T-helper 2 cell treated with Interferon-gamma antibody and Interleukin-4, amounts not matched to agents 5 μg/mL and 100 μg/mL, for 36 hours (primary cell): ENCODE data around the gene PARP8.
"Not testable (repeated sequence)": the region's sequence is repeated elsewhere in the genome, so short reads cannot be mapped to it uniquely, and the experiment has no call there.

ENCODE experiments used
- DNase-seq: peaks from one replicate; pipeline ENCODE4 v3.0.0; 2021; ENCODE audit warnings: low spot score
- H3K27ac Mint-ChIP-seq: one replicate; pipeline ENCODE4 v1.8.0; 2021; ENCODE audit warnings: mild to moderate bottlenecking, mixed read lengths
- H3K27me3 Mint-ChIP-seq: one replicate; pipeline ENCODE4 v1.8.0; 2021; ENCODE audit warnings: low read depth, mixed read lengths
- H3K36me3 Mint-ChIP-seq: one replicate; pipeline ENCODE4 v1.8.0; 2021; ENCODE audit warnings: low read depth, mixed read lengths
- H3K4me1 Mint-ChIP-seq: one replicate; pipeline ENCODE4 v1.8.0; 2021; ENCODE audit warnings: low read depth, mixed read lengths
- H3K4me3 Mint-ChIP-seq: one replicate; pipeline ENCODE4 v1.8.0; 2022; ENCODE audit warnings: mild to moderate bottlenecking, moderate library complexity, mixed read lengths
- H3K9me3 Mint-ChIP-seq: one replicate; pipeline ENCODE4 v1.8.0; 2021; ENCODE audit warnings: mixed read lengths

Gene PARP8

DNA sequence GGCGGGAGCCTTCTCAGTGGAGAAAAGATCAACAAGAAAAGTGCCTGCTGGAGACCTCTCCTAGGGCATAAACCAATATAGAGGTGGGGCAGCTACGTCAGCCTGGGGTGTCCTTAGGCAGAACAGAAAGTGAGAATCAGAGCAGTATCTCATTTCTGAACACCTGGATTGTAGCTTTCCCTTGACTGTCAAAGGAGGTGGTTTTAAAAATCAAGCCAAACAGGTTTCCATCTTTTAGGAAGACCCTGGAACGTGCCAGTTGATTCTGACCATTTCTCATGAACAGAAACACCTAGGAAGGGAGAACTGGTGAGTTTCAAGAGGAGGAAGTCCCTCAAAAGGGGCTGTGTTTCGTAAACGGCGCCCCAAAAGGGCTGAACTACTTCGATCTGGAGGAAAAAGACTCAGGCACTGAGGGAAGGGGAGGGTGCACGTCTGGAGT lies 655 bp upstream of the PARP8 start:
- Mint-ChIP-seq H3K4me3 (peak overlapping the region; percentile 92), H3K27ac (peak overlapping the region; percentile 94), H3K4me1 (peaks cover 37% of the 10 kb centered on the region), H3K36me3 (peaks cover 12% of the 10 kb centered on the region)
- H3K9me3 Mint-ChIP-seq, H3K27me3 Mint-ChIP-seq: not testable (repeated sequence)
- DNase-seq, result peak; percentile 18

DNA sequence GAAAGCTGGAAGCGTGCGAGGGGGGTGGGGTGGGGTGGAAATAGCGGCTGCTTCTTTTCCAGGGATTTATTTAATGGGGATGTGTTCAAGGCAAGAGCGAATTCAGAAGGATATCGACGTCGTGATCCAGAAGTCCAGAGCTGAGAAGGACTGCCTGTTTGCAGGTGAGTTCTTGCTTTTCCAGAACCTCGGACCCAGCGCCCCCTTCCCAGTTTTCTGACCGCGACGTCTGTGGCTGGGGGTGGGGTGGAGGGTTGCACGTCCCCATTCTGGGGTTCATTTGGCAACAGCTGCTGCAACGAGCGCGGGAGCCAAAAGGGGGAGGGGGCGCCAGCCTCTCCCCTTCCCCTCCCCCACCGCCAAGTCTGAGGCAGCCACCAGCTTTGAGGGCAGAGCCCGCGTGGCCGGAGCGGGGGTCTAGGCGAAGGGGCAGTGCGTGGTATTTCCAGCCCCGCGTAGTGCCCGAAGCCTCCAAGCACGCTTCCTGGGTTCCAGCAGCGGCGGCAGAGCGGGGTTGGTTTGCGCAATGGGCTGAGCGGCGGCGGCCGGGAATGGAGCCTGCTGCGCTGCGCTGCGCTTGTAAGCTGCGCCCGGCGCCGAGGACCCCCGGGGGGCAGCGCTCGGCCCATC lies 701 bp downstream of the PARP8 start:
- Mint-ChIP-seq H3K4me1 (peaks cover 46% of the 10 kb centered on the region), H3K4me3 (peak overlapping the region; percentile 99), H3K27ac (peak overlapping the region; percentile 99), H3K27me3 (no peaks in the 10 kb centered on the region), H3K9me3 (no peaks in the 10 kb centered on the region), H3K36me3 (peaks cover 20% of the 10 kb centered on the region)
- DNase-seq, result no peak

DNA sequence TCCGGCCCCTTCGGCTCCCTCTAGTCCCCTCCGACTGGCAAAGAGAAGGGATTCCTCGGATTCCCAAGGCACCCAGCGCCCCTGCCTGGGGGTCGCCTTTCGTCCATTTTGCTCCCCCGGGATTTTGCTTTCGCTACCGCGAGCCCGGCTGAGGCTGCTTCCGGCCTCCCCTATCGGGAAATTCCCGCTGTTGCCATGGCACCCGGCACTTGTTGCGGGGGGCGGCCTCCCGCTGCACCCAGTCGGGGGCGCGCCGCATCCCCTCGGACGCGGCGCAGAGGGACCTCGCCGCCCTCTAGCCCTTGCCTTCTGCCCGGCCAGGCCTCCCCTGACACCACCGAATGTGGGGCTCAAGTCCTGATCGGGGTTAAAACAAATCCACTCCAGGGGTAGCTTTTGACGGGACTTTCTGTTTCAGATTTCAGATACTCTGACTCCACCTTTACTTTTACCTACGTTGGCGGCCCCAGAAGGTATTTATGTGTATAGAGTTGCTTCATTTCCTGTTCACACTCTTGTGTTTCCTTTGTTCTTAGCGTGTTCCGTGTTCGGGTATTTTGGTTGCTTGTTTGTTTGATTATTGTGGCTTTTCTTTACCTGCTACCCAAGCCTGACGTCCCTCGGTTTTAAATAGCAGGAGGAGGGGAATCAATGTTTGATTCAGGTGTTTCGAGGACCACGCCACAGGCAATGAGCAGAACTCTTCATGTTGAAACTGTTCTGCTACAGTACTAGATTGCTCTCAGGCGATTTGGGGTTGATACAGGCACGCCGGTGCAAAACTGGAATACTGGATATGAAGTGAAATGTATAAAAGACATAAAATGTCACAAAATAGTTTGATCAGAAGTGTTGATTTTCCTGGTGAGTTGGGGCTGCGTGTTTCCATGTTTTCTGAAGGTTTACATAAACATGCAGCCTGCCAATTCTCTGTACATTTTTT lies 1.5 kb downstream of the PARP8 start:
- Mint-ChIP-seq H3K27ac (peak overlapping the region; percentile 99), H3K27me3 (no peaks in the 10 kb centered on the region), H3K36me3 (peaks cover 27% of the 10 kb centered on the region), H3K4me3 (peak overlapping the region; percentile 99), H3K9me3 (no peaks in the 10 kb centered on the region), H3K4me1 (peaks cover 52% of the 10 kb centered on the region)
- DNase-seq, result peak; percentile 79

DNA sequence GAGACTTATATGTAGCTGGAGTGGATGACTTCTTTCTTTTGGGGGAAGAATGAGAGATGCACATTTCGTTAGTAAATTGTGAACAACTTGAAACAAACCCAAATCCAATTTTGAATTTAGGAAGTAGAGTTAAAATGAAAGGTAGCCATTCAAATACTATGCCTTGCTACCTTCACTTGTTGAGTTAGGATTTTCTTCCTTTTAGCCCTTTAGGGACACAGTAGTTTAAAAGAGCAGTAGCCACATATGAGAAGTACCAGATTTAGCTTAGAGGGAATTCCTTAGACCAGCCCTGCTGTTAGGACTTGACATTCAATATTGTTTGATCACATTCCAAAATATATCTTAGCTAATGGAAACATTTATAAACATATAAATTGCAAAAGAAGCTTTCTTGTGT lies 2.2 kb downstream of the PARP8 start:
- not testable (repeated sequence) for H3K9me3 Mint-ChIP-seq
- peak overlapping the region; percentile 99 for H3K4me3 Mint-ChIP-seq

DNA sequence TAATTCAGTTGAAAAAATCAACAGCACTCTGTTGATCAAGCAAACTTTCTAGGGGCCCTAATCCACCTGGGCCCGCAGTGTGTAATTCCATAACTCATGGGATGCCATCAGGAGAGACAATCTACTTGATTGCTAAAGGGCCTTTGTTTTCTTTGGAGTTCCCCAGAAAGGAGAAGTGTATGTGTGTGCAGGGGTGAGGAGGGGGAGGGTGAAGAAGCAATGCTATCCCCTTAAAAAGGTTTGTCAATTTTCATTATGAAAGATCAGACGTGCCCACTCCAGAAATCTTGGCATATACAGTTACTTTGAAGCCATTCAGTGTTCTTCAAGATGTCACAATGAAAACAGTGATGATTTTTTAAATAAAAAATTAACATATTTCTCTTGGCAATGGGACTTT lies 6.2 kb downstream of the PARP8 start:
- DNase-seq, result no peak
- Mint-ChIP-seq H3K4me1 (peaks cover 62% of the 10 kb centered on the region), H3K27ac (no peak overlapping the region), H3K4me3 (no peak overlapping the region), H3K9me3 (no peaks in the 10 kb centered on the region), H3K36me3 (peaks cover 42% of the 10 kb centered on the region), H3K27me3 (no peaks in the 10 kb centered on the region)

More for the DNA sequence above, 2.2 kb downstream of the PARP8 start:
- Mint-ChIP-seq H3K4me1 (peaks cover 55% of the 10 kb centered on the region), H3K36me3 (peaks cover 30% of the 10 kb centered on the region), H3K27ac (peak overlapping the region; percentile 99)
- H3K27me3 Mint-ChIP-seq, DNase-seq: not testable (repeated sequence)

DNA sequence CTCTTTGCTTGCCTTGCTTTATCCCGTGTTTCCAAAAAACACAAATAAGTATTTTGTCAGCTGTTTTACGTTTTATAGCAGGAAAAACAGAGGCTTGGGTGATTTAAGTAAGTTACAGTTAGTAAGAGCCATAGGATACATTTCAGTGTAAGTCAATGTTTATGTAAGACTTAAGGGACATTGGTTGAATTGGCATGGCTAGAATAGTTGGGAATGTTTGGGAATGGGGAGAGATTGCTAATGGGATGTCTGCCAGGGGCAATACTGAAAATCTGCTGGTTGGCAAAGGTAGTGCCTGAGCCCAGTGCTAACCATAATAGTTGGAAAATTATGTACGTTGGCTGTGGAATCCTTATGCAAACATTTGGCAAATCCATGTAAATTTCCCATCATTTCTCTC lies 7.0 kb downstream of the PARP8 start:
- peaks cover 60% of the 10 kb centered on the region for H3K4me1 Mint-ChIP-seq
- H3K27ac Mint-ChIP-seq, H3K27me3 Mint-ChIP-seq, H3K9me3 Mint-ChIP-seq, DNase-seq, H3K4me3 Mint-ChIP-seq: not testable (repeated sequence)
- H3K36me3 Mint-ChIP-seq, result peaks cover 40% of the 10 kb centered on the region

DNA sequence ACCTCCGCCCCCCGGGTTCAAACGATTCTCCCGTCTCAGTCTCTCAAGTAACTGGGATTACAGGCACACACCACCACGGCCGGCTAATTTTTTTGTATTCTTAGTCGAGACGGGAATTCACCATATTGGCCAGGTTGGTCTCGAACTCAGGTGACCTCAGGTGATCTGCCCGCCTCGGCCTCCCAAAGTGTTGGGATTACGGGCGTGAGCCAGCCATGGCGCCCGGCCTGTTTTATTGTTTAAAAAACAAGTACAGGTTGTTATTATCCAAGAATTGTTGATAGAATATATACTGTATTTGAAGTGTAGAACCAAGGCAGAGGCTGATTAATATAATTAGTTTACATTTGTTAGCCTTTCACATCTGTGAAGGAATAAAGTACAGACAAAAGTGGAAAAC lies 8.9 kb downstream of the PARP8 start:
- no peaks in the 10 kb centered on the region for H3K27me3 Mint-ChIP-seq
- H3K4me3 Mint-ChIP-seq, result no peak overlapping the region
- H3K27ac Mint-ChIP-seq, result no peak overlapping the region
- peaks cover 50% of the 10 kb centered on the region for H3K36me3 Mint-ChIP-seq
- DNase-seq, result no peak
- H3K9me3 Mint-ChIP-seq, result no peaks in the 10 kb centered on the region
- H3K4me1 Mint-ChIP-seq, result peaks cover 59% of the 10 kb centered on the region

DNA sequence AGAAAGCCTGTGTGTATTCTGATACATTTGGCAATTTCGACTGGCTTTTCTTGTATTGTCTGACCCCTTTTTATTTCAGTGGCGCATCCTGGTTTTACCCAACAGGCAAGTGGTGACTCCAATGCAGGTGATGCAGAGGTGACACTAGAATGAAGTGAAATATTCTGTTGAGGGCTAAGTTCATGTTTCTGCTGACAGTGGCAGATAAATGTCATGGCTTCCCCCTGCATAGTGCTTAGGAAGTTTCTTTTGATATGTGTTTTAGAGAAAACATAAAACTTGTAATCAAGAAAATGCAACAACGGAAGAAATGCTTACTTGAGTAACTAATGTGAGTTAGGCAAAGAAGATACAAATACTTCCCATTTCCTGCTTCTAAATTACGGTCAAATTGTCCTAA lies 13.1 kb downstream of the PARP8 start:
- not testable (repeated sequence) for H3K9me3 Mint-ChIP-seq, H3K27ac Mint-ChIP-seq, H3K27me3 Mint-ChIP-seq, H3K4me3 Mint-ChIP-seq, DNase-seq
- Mint-ChIP-seq H3K36me3 (peaks cover 37% of the 10 kb centered on the region), H3K4me1 (peaks cover 51% of the 10 kb centered on the region)

DNA sequence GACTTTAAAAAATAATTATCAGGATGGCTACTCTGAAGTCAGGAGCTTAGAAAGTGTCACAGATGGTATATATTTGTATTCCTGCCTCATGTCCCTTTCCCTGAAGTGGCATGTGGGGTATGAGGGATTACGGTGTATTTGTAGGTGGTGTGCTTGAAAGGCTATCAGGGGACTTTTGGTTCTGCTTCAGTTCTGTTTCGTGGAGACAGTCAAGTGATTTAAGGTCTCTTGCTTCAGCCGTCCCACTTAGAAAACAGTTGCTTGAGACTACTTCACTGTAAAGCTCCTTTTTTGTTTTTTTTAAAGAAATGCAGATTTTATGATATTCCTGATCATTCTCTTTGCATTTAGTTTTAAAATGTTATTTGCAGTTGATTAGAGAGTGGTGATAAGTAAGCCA lies 18.3 kb downstream of the PARP8 start:
- H3K4me1 Mint-ChIP-seq, result peaks cover 33% of the 10 kb centered on the region
- H3K9me3 Mint-ChIP-seq, result no peaks in the 10 kb centered on the region
- no peak overlapping the region for H3K4me3 Mint-ChIP-seq
- no peaks in the 10 kb centered on the region for H3K27me3 Mint-ChIP-seq
- H3K36me3 Mint-ChIP-seq, result peaks cover 61% of the 10 kb centered on the region
- DNase-seq, result no peak
- no peak overlapping the region for H3K27ac Mint-ChIP-seq

DNA sequence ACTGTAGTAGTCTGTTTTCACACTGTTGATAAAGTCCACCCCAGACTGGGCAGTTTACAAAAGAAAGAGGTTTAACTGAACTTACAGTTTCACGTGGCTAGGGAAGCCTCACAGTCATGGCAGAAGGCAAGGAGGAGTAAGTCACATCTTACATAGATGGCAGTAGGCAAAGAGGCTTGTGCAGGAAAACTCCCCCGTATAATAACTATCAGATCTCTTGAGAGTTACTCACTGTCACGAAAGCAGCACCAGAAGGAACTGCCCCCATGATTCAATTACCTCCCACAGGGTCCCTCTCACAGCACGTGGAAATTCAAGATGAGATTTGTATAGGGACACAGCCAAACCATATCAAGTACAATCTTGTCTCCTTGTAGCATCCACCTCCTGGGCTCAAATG lies 21.1 kb downstream of the PARP8 start:
- Mint-ChIP-seq H3K27ac (no peak overlapping the region), H3K9me3 (no peaks in the 10 kb centered on the region), H3K4me3 (no peak overlapping the region), H3K27me3 (no peaks in the 10 kb centered on the region), H3K4me1 (peaks cover 14% of the 10 kb centered on the region), H3K36me3 (peaks cover 50% of the 10 kb centered on the region)
- DNase-seq, result no peak

DNA sequence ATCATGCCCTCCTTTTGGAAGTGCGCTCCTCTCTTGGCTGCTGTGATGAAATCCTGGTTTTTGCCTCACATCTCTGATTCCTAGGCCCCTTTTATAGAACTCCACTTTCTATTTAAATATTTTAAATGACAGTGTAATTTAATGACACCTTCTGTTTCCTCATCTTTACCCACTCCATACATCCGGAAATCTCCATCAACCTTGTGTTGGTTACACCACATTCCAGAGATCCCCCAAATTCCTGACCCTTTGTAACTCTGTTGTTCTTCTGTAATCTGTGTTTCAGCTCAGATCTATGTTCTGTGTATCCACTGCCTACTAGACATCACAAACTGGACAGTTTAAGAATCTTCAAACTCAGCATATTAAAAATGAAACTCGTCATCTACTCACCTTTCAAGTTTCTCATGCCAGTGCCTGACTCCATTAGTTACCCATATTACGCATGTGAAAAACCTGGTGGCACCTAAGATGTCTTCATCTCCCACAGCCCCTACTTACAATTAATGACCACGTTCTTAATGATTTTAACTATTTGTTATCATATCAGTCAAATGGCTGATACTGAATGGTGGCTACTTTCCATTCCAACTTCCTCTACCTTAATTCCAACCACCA lies 25.1 kb downstream of the PARP8 start:
- peaks cover 17% of the 10 kb centered on the region for H3K4me1 Mint-ChIP-seq
- H3K27ac Mint-ChIP-seq, result no peak overlapping the region

DNA sequence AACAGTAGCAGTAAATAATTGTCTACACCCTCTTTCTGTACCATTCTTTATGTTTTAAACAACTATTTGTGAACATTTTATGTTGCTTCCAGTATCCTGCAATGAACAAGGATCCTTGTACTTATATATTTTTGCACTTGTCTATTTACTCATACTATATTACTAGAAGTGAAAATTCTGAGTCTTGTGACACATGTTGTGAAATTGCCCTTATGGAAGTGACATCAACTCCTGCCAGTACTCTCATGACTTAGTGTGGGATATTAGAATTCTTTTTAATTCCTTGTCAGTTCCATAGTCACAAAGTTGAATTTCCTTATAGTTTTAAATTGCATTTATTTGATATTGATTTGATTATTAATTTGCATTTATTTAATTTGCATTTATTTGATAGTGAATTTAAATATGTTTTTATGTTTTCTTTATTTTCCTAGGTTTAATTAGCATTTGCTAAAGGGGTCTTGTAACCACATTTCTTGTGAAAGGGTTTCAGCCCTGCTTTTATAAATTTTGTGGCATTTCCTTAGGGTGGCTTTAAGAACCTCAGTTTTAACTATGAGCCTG lies 27.7 kb downstream of the PARP8 start:
- no peak for DNase-seq
- Mint-ChIP-seq H3K4me3 (no peak overlapping the region), H3K27ac (no peak overlapping the region), H3K9me3 (no peaks in the 10 kb centered on the region), H3K4me1 (peaks cover 20% of the 10 kb centered on the region), H3K36me3 (peaks cover 17% of the 10 kb centered on the region), H3K27me3 (no peaks in the 10 kb centered on the region)

More for the DNA sequence above, 25.1 kb downstream of the PARP8 start:
- H3K9me3 Mint-ChIP-seq, result no peaks in the 10 kb centered on the region
- H3K4me3 Mint-ChIP-seq, result no peak overlapping the region
- DNase-seq, result no peak
- no peaks in the 10 kb centered on the region for H3K27me3 Mint-ChIP-seq
- H3K36me3 Mint-ChIP-seq, result peaks cover 32% of the 10 kb centered on the region

DNA sequence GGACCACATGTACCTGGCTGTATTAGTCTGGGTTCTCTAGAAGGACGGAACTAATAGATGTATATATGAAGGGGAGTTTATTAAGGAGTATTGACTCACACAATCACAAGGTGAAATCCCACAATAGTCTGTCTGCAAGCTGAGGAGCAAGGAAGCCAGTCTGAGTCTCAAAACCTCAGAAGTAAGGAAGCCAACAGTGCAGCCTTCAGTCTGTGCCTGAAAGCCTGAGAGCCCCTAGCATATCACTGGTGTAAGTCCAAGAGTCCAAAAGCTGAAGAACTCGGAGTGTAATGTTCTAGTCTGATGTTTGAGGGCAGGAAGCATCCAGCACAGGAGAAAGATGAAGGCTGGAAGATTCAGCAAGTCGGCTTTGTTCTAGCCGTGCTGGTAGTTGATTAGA lies 28.2 kb downstream of the PARP8 start:
- H3K4me3 Mint-ChIP-seq, H3K9me3 Mint-ChIP-seq, H3K27ac Mint-ChIP-seq, DNase-seq, H3K27me3 Mint-ChIP-seq: not testable (repeated sequence)
- Mint-ChIP-seq H3K4me1 (peaks cover 24% of the 10 kb centered on the region), H3K36me3 (peaks cover 19% of the 10 kb centered on the region)

DNA sequence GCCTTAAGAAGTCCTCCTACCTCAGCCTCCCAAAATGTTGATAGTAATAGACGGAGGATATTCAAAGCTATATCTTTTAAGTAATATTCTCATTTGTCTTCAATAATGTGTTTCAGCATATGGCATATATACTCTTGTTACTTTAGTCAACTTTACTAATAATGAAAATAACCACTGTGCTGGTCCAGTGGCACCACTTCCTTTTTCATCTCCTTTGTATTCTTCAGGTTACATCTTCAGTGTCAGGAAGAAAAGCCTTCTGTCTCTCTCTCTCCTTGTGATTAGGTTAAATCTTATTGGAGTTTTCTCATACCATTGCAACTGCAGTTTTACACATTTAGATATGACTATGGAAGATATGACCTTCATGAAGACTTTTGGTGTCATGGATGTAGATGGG lies 31.3 kb downstream of the PARP8 start:
- DNase-seq, result no peak
- no peak overlapping the region for H3K27ac Mint-ChIP-seq
- peaks cover 2% of the 10 kb centered on the region for H3K9me3 Mint-ChIP-seq
- H3K4me1 Mint-ChIP-seq, result peaks cover 35% of the 10 kb centered on the region
- H3K36me3 Mint-ChIP-seq, result peaks cover 20% of the 10 kb centered on the region
- no peaks in the 10 kb centered on the region for H3K27me3 Mint-ChIP-seq
- H3K4me3 Mint-ChIP-seq, result no peak overlapping the region
